Effector CD8-positive, alpha-beta T cell (primary cell): ENCODE results near the gene MTMR12.

Experiments used
- DNase-seq: peaks from one replicate; lab custom pipeline; 2025; lab: John Stamatoyannopoulos, UW

The MTMR12 gene

GRCh38 chr5:32274548-32275395, 38.0 kb downstream of the MTMR12 start:
- no peak for DNase-seq

- DNase-seq, result no peak
These were observed 38.9 kb downstream of the MTMR12 start for GRCh38 chr5:32273821-32274220.

GRCh38 chr5:32272746-32273145, 40.0 kb downstream of the MTMR12 start:
- no peak for DNase-seq

- DNase-seq, result no peak
These were observed 41.8 kb downstream of the MTMR12 start for GRCh38 chr5:32270946-32271345.

GRCh38 chr5:32270178-32270577, 42.6 kb downstream of the MTMR12 start:
- DNase-seq, result no peak

GRCh38 chr5:32265902-32266301, 46.8 kb downstream of the MTMR12 start:
- DNase-seq, result no peak

- DNase-seq, result no peak
These were observed 47.7 kb downstream of the MTMR12 start for GRCh38 chr5:32264957-32265572.

- no peak for DNase-seq
These were observed 49.1 kb downstream of the MTMR12 start for GRCh38 chr5:32263684-32264083.

- no peak for DNase-seq
These were observed 51.5 kb downstream of the MTMR12 start for GRCh38 chr5:32261198-32261597.

- DNase-seq, result no peak
These were observed 53.7 kb downstream of the MTMR12 start for GRCh38 chr5:32259033-32259432.

GRCh38 chr5:32258424-32258823, 54.3 kb downstream of the MTMR12 start:
- no peak for DNase-seq

- DNase-seq, result no peak
These were observed 57.2 kb downstream of the MTMR12 start for GRCh38 chr5:32255540-32255900.

GRCh38 chr5:32254881-32255539, 57.7 kb downstream of the MTMR12 start:
- DNase-seq, result no peak

GRCh38 chr5:32251871-32252458, 60.8 kb downstream of the MTMR12 start:
- DNase-seq, result no peak

GRCh38 chr5:32249668-32250067, 63.1 kb downstream of the MTMR12 start:
- DNase-seq, result no peak

GRCh38 chr5:32245742-32246141, 67.0 kb downstream of the MTMR12 start:
- DNase-seq, result no peak

- DNase-seq, result no peak
These were observed 68.7 kb downstream of the MTMR12 start for GRCh38 chr5:32244017-32244416.

- DNase-seq, result no peak
These were observed 71.5 kb downstream of the MTMR12 start for GRCh38 chr5:32241034-32241783.

GRCh38 chr5:32239385-32239784, 73.4 kb downstream of the MTMR12 start:
- no peak for DNase-seq

- no peak for DNase-seq
These were observed 78.9 kb downstream of the MTMR12 start for GRCh38 chr5:32233696-32234447.

- no peak for DNase-seq
These were observed 79.5 kb downstream of the MTMR12 start for GRCh38 chr5:32233220-32233695.
